Measurements from ENCODE around the gene STARD13.
A peak's percentile ranks its signal among the peaks of the same experiment; 100 is the strongest.

Gene STARD13

DNA sequence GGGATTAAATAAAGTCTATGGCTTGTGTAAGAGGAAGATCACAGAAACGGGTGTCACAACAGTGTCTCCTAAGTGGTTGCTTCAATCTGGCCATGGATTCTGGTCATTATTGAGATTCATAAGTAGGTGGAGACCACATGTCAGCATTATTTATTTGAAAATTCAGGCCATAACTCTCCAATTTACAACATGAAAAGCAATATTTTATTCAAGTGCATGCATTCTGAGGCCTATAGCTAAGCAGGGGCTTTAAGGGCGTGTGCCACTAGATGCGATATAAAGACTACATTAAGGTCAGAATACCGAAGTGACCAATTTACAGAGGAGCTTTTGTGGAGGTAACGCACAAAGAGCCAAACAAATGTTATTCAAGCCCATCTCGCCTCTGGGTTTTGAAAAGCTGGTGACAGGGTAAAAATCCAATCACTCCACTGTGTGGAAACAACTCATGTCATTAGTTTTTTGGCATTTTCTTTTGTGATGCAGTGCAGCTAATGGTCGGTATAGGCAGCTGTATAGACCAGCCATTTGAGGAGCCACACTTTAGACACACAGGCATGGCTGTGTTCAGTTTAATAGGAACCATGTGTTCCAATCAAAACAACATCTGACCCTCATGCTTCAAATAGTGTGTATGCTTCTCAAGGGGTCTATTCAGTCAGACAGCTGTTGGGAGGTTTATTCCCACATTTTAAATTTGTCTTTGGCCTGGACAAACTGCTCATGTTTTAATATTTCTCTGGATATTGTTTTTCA is 145.6 kb downstream of the STARD13 start:
- DNase-seq = no peak

DNA sequence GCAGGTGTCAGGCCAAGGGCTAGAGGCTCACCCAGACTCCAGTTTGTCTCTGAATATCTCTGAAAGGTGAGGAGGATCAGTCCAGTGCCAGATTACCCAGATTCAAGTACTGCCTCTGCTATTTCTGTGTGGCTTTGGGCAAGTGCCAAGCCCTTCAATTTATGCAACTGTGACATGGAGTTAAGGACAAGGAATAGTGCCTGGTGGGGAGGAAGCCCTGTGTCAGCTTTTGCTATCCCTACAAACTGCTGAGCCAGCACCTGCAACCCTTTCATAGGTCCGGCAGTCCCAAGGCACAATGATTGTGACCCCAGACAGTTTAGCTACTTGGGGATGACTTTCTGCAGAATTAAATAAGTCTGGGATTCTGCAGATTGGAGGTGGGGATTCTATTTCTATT is 146.4 kb downstream of the STARD13 start:
- DNase-seq = no peak

DNA sequence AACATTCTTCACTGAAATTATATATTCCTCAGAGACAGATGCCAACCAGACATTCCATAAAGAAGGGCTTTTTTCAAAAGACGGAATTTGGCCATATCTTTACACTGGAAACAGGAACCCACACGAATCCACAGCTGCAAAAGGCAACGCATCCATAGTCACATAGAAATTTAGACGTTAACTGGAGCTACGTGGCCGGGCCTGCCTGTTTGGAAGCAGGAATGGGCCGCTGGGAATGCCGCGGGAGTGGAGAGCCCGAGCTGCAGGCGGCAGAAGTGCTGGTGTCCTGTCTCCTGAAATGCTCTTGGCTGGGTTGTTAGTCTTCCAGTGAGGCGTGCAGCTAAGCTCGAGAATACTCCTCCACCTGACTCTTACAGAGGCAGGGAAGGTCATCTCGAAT is 147.1 kb downstream of the STARD13 start:
- no peak for DNase-seq

DNA sequence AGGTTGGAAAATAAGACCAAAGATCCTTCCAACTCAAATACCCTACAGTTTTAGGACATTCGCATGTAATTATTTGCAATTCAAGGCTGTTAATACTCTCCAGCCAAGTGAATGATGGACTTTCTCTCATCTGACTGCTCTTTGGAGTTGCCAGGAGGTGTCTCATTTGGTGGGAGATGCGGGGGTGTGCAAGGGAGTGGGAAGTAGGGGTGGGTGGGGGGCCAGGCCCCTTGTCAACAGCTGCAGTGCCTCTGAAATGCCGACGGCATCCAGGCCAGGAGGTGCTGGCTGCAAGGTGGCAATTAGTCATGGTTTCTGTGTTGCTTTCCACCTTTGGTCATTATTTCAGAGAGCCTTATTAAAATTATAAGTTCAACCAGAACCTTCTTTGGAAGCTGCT is 147.8 kb downstream of the STARD13 start:
- DNase-seq = no peak

DNA sequence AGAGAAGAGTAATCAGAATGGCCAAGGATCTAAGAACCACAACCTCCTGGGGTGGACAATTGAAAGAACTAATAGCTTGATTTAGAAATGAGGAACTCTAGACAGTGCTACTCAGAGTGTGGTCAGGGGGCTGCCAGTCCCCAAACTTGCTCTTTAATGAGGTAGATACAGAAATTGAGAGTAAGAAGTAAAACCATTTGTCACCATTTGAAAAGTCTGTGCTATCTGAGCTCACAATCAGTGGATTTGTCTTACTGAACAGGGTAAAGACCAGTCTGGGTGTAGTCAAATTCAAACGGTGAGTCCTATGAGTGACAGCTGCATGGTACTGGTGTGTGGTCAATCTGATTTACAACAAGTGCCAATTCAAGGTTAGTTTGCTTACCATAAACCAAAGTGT is 150.5 kb downstream of the STARD13 start:
- DNase-seq = no peak

DNA sequence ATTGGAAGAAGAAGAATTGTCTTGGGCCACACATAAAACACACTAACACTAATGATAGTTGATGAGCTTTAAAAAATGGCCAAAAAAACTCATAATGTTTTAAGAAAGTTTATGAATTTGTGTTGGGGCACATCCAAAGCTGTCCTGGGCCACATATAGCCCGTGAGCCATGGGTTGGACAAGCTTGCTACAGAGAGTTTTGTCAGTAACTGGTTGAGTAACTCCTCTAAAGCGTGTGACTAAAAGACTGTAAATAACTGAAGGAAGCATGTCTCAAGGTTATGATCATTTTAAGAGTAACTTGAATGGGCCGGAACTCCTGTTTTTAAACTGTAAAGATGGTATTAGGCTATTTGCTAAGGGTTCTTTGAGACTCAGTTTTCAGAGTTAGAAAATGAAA is 151.3 kb downstream of the STARD13 start:
- no peak for DNase-seq

DNA sequence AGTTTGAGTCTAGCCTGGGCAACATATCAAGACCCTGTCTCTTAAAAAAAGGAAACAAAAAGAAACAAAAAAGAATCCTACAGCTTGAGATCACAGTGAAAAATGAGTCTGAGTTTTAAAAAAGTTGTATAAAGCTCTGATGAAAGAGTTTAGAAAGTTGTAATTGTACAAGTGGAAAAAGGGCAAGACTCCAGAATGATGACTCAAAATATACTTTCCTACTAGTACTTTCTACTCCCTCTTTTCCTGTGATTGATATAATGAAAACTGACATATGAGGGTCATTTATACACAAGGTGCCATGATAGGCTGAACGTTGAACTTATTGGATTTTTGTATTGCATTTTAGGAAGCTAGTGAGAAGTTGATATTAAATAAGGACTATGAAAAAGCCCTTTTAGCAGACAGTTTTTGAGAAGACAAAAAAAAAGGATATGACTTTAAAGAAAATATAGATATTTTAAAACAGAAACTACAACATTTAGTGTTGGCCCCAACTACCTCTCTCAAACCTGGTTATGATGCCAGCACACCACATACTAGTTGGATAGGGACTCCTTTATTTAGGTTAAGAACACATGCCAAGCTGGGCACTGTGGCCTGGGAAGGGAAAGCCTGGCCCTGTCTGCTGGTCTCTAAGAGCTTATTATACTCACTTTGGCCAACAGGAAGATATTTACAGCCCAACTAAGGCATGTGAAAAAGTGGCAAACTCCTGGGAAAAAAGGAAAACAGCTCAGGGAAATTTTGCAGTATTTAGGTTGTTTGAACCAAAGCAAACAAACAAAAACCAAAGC is 152.7 kb downstream of the STARD13 start:
- DNase-seq = no peak

DNA sequence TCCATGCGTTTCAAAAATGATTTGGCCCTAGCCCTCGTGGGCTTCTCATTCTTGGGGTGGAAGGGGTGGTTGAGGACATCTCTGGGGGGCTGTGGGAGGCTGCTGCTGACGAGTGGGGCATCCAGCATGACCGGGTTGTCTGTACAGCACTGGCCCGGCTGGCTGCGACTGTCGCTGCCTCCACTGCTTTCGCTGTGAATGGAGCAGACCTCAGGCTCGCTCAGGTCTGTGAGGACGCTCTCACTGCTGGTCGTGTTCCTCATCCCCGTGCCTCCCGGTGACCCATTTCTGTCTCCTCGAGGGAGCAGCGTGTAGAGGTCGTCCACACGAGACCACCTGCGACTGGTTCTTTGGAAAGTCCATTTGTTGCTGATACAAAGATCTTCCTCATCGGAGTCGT is 155.7 kb downstream of the STARD13 start:
- no peak for DNase-seq

DNA sequence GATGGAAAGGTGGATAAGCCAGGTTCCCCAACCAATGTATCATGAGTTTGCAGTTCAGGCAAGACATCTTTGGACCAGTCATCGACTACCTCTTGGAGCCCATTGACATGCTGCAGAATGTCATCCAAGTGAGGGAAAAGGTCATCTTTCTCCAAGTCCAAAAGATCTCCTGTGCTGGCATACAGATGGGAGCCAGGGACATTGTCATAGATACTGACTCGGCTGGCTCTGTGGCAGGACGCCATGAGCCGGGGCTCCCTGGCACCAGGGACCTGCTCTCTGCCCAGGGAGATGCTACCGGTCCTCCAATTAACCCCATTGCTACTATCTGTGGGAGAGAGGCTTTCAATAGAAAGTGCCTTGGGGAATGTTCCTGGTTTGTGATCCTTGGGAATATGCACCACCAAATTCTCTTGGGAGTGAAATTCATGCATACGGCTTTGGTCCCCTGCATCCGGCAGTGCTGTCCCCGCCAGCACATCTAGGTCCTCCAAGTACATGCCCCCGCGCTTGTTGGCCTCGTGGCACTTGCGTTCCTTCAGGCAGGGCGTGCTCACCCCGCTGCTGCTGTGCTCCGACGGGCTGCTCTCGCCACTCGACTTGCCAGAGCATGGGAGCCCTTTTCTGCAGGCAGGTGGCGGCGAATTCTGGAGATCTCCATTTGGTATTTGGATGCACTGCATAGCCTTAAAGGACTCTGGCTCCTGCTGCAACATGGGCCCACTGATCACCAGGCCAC is 156.3 kb downstream of the STARD13 start:
- no peak for DNase-seq

DNA sequence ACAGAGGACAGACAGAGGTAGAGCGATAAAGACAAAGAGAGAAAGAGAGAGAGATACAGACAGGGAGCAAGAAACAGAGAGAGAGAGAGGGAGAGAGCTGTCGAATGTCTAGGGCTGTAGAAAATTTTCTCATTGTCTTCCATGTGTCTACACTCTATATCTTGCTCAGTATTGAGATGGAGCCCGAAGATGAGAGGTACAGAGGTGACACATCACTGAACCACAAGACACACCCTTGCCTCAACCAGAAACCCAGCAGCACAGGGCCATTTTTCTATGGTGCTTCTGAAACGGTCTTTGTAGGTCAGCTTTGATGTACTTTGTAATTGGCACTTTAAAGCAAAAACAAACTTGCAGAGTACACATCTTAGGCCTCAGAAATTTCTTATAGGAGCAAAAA is 157.4 kb downstream of the STARD13 start:
- no peak for DNase-seq

DNA sequence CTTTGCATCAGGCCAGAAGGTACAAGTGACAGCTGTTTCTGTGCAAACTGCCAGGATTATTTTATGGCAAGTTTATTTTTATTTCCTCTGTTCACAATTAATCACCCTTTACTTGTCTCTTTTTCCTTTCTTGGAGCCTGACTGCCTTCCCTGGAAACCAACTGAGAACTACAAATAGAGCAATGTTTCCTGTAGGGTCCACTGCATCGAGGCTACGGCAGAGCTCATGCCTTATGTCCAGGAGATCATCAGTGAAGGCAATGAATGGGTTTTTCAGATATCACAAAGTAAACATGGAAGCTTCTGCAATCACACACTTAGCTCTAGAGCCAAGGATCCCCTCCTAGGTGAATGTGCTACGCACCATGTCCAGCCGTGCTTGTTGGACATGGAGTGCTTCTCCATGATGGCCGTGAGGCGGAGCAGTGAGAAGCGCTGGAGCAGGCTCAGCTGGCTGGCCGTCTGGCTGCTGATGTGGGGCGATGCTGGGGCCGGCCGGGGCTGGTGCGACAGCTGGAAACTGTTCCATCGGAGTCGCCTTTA is 158.5 kb downstream of the STARD13 start:
- no peak for DNase-seq

DNA sequence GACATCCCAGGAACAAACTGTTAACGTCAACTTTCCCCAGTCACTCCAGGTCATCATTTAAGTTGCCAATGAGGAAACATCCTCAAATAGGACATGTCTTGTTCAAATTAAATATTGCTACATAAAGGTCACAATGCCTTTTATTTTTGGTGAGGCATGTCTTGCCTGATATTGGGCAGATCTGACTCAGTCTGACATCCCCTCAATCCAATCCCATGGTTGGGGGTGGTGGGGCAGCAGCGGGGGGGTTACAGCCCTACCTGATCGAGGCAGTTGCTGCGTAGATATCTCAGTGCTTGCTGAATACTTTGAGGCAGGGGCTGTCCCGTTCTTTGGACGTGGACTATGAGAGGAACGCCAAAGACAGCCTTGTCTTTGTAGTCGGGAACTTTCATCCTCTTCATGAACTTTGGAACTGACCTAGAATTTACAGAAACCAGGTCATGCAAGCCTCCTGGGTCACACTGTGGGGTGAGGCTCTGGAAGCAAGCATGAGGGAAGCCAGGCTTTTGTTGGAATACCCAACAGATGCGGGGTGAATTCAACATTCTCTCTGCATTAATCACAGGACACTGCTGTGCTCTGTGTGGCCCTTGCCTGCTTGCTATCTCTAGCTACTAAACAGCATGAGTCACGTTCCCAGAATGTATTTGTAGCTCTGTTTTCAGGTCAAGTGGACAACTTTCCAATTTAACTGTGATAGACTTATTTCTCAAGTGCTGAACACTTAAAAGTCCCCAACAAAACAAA is 159.6 kb downstream of the STARD13 start:
- DNase-seq = peak; percentile 66

DNA sequence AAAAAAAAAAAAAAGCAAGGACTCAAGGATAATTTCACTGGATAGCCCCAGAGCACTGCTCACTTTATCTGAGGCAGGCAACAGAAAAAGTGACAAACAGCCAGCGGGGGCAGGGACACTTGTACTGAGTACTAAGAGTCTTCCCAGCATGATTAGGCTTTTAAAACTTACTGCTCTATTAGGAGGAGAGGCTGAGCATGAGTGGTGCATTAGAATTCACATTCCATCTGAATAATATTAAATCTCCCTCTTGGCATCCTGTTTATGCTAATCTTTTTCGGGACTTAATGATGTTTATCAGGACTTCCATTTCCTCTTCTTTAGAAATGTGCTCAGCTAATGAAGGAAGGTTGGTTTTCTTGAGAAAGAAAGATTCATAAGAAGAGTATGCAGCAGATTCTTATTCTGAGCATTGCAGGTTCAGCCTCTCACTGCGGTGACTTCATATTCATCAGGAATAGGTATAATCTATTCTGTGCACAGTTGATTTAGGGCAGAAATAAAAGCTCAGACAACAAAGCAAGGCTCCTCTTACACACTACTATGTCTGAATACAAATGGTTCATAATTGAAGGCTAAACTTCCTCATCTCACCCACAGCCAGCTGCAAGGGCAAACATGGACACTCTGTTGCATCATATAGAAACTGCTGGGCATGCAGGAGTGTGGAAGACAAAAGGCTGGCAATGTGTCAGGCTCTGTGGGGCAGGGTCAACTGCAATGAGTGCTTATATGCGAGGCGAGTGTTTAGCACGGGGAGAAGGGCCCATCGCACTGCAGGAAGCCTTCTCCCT is 162.3 kb downstream of the STARD13 start:
- DNase-seq = peak; percentile 24

DNA sequence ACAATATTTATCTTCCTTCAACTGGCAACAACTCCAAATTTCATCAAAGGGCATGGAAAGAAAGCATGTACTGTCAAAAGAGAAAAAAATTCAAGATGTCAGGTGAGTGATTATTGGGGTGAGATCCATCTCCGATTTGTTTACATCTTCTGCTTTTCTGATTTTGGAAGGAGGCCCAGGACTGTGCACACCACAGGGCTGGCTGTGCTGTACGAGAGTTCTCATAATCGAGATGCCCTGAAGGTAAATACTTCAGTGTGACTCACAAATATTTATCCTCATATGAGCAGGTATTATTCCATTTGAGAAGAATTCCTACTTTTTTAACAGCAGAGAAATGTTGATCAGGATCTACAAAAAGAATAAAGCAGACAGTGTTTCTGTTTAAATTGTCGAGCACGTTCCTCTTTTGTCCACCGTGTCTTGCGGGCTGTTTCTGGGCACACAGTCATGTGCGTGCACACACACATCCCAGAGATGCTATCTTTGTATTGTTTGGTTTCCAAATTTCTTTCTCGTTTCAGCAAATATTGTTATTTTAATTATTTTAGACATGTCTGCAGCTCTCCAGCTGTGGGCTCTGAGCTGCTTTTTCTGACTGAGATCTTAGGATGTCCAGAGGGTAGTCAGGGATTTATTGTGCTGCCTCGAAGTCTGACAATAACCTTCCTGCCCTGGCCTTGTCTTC is 165.6 kb downstream of the STARD13 start:
- peak; percentile 60 for DNase-seq

DNA sequence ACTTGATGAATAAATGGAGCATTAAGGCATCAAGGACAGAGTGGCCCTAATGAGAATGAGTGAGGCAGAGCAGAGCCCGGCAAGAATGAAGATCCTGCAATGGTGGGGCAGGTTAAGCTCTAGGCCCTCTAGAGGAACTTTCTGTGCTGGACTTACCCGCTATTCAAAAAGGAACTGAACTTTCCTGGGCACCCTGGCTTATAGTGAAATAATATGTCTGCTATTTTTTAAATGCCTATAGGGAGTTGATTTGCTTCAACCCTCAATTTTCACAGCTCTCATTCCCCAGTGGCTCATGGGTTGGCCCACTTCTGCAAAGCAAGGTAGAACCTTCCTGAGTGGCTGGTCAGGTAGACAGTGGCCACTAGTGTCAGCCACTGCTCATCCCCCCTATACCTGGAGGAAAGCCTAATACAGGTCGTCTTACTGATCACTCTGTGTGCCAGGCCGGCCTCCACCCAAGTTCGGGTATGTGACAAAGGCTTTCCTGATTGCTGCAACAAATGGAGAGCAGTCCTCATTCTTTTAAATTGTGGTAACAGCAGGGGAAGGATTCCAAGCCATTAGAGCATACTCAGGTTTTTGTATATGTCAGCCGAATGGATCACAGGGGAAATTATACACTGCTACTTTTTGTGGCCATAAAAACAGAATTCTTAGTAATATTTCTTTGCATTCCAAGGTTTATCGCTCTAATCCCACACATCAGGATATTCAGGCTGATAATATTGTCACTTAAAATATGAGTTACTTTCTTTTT is 166.4 kb downstream of the STARD13 start:
- peak; percentile 17 for DNase-seq

DNA sequence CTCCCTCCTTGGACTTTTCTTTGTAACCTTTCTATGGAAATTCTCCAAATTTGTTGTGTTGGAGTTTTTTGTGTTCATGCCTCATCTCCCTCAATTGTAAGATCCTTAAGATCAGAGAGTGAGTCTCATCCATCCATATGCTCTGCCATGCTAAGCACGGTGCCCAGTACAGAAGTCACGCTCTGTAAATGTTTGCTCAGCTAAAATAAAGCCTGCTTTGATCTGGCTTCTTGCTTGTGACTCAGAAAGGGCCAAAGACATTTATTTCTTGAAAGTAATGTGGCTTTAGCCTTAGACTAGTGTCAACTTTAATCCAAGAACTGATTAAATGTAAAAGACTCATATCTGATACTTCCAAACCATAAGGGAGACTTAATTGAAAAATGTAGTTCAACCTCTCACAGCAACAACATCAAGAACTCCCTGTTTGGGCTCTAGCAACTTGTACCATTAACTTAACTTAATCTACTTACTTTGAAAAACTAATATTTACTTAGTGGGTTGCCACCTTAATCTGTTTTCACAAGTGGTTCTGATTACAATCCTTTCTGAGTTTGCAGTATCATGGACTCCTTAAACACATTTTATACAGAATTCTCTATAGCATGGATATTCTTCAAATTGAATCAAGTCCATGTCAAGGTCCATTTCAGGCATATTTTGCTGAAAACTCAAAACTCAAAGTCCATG is 169.1 kb downstream of the STARD13 start:
- DNase-seq = peak; percentile 39

DNA sequence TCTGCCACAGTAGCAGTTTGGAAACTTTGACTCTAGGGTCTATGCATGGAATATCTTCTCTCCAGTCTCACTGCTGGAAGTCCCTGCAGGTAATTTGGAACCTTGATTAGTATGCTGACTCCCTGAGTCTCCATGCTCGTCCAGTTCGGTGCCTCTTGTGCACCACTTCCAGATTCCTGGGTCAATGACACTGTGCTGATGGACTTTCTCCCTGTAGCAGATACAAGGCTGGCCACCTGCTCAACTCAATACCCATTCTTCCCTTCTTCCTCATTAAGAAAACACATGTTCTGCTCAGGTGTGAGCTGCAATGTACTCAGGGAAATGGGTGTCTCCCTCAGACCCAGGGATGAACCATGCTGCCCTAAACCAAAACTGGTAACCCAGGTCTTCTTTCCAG is 170.3 kb downstream of the STARD13 start:
- no peak for DNase-seq

DNA sequence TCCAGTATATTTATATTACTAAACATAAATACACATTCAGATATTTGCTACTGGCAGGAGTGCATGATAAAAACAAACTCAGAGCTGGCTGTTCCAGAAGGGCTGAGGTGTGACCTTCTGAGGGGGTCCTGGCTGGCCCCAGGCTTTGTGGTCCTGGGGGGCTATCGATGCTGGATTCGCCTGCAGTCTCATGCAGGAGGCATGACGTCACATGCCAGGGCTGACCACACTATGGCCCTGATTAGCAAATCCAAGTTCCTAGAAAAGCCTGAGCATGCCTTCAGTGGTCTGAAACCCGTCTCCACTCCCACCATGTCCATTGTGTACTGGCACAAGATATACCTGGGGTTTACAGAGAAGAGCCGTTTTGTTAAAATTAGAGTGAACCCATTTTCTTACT is 171.4 kb downstream of the STARD13 start:
- DNase-seq = no peak

DNA sequence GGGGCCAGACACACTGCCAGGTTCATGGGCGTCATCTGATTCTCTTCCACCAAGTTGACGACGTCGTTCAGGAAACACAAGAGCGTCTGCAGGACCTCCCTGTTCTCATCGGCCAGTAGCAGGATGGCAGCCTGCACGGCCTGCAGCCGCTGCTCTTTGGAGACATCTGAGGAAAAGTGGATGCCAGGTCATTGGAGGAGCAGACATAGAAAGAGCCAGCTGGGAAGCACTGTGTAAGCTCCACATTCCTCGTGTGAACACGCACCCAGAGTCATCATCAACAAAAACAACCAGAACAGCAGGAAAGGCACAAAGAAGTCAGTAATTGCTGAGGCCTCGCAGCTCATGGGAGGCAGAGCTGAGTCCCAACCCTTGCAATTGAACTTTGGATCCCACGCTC is 172.8 kb downstream of the STARD13 start:
- DNase-seq = no peak
